Thoracic aorta endothelial cell (primary cell): ENCODE data around the gene CSNK1G2. TPM values are rescaled to one million over a fixed set of nuclear protein-coding genes. Genes with fewer than 3 reads are reported as not detected.

Experiments used
- small RNA-seq: library from RNA; depleted of rRNA; stranded (forward); fragments of <200 nt; gene quantifications from one replicate; pipeline ENCODE3, GENCODE V24; 2012
- total RNA-seq: library from RNA; depleted of rRNA; stranded (reverse); fragments of >200 nt; gene quantifications from 2 replicates; pipeline ENCODE4 v1.2.3, GENCODE V29; 2012

The CSNK1G2 gene
- 52.7 and 71.3 TPM in 2 replicates for total RNA-seq

DNA sequence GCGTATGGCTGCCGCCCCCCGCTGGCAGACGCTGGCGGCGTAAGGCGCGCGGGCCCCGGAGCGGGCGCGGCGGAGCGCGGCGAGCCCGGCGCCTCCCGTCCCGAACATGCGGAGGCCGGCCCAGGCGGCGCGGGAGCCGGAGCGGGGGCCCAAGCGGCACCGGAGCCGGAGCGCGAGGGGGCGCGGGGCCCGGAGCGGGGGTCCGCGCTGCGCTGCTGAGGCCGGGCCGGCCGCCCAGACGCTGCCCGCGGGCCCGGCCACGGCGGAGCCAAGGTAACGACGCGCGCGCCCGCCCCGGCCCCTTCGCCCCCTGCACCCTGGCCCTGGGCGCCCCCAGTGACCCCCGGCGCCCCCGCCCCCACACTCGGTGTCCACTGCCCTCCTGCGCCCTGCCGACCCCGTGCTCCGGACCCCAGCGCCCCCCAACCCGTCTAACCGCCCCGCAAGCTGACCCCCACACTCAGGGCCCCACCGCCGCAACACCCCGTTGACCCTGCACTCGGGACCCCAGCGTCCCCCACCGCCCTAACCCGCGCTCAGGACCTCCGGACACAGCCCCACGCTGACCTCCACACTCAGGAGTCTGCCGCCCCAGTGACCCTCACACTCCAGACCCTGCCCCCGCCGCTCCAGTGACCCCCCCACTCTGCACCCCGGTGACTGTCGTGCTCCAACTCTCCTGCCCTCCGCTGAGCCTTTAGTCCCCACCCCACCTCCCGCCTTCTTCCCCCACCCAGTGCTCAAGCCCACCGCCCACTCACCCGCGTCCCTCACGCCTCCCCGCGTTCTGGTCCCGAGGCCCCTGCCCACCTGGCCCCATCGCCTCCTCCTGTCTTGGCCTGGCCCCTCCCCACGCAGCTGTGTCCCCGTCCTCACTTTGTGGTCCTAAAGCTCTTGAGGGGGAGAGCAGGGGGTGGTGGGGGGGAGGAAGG, at the start of gene CSNK1G2:
Gene CSNK1G2 (plus strand): TSS at position 27 of the 932 bp plus-strand sequence. CDS start 28,601 bp downstream, outside the sequence.

DNA sequence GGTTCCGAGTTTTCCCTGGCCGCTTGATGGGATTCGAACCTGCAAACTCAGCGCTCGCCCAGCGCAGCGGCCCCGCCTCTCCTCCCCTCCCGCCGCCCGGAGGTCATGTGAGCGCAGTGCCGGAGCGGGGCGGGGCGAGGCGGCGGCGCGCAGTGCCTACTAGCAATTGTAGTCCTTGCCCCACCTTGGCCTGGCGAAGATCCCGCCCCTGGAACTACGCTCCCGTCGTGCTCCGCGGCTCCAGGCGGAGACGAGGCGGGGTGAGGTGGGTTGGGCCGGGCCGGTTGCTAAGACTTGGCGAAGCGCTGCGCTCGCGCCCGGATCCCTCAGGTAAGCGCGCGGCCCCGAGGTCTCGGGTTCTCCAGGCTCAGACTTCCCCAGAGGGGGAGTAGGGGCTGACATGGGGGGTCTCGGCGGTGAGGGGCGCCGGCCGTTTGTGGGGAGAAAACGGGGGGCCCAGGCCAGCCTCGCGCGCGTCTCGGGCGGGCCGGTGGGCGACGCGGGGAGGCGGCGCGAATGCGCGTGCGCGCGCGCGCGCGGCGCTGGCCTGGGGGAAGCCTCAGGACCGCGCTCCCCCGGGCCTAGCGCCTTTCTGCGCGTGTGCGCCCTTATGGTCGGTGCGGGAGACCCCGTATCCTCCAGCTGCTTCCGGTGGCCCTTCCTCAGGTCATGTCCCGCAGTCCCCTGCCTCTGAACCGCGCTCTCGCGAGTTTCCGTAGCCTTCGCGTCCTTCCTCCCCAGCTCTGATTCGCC, 35.7 kb upstream of the CSNK1G2 start, which contains the start of the genes ADAT3 and SCAMP4:
Gene ADAT3 (plus strand): TSS at position 290 of the 753 bp plus-strand sequence. CDS start 6,649 bp downstream, outside the sequence.
Gene SCAMP4 (plus strand): TSS at position 290 of the 753 bp plus-strand sequence. CDS start 9,621 bp downstream, outside the sequence.

DNA sequence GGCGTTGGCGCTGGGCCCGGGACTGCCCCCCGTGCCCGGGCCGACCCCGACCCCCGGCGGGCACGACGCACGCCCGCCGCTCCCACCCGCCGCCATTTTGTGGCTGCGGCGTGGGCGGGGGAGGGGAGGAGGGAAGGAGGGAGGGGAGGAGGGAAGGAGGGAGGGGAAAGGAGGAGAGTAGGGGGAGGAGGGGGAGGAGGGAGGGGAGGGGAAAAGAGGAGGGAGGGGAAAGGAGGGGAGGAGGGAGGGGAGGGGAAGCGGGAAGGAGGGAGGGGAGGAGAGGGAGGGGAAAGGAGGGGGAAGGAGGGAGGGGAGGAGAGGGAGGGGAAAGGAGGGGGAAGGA, 74.6 kb downstream of the CSNK1G2 start, which contains the start of gene BTBD2:
Gene BTBD2 (minus strand): TSS at position 107 of the 343 bp plus-strand sequence. CDS start 11 bp downstream, at position 96.

Small RNA genes lying within 50 kb of the gene (small RNA-seq; reads per million reads assigned to genes)
- not detected for gene AC007136.1

Other genes with a start within 250 kb of the CSNK1G2 start
- not detected in 2 replicates for gene ONECUT3, start 187.7 kb upstream of the CSNK1G2 start, total RNA-seq
- gene ATP8B3, start 128.9 kb upstream of the CSNK1G2 start, total RNA-seq, result 1.2 and 2.2 TPM in 2 replicates
- 24.3 and 31.5 TPM in 2 replicates for gene REXO1, start 92.7 kb upstream of the CSNK1G2 start, total RNA-seq
- 11.0 and 14.4 TPM in 2 replicates for gene KLF16, start 77.6 kb upstream of the CSNK1G2 start, total RNA-seq
- gene ABHD17A, start 55.7 kb upstream of the CSNK1G2 start, total RNA-seq, result 56.3 and 82.8 TPM in 2 replicates
- 3.9 and 5.6 TPM in 2 replicates for gene ADAT3, start 35.8 kb upstream of the CSNK1G2 start, total RNA-seq
- 46.0 and 53.7 TPM in 2 replicates for gene SCAMP4, start 35.8 kb upstream of the CSNK1G2 start, total RNA-seq
- 39.5 and 59.9 TPM in 2 replicates for gene BTBD2, start 74.5 kb downstream of the CSNK1G2 start, total RNA-seq
- gene MKNK2, start 110.1 kb downstream of the CSNK1G2 start, total RNA-seq, result 74.6 and 104 TPM in 2 replicates
- gene MOB3A, start 155.2 kb downstream of the CSNK1G2 start, total RNA-seq, result 30.2 and 42.6 TPM in 2 replicates
- gene IZUMO4, start 155.7 kb downstream of the CSNK1G2 start, total RNA-seq, result 0.27 and 0.50 TPM in 2 replicates
- 132 and 156 TPM in 2 replicates for gene AP3D1, start 210.4 kb downstream of the CSNK1G2 start, total RNA-seq
- 10.4 and 14.6 TPM in 2 replicates for gene DOT1L, start 222.8 kb downstream of the CSNK1G2 start, total RNA-seq